22Rv1 (cell line): ENCODE measurements around the gene TEKT4.
"Not testable (repeated sequence)": the region's sequence is repeated elsewhere in the genome, so short reads cannot be mapped to it uniquely, and the experiment has no call there.

Source experiments
- H3K27ac ChIP-seq: fragments of 450-650 bp; 2 replicates; pipeline ENCODE4 v1.5.1; 2017
- ZFX ChIP-seq: fragments of 450-650 bp; IDR thresholded peaks from 2 replicates; pipeline ENCODE4 v1.6.1; 2017; ENCODE audit warnings: antibody characterized with exemption, borderline replicate concordance
- TF ChIP-seq, protein P1 (sequence below): fragments of 450-650 bp; IDR thresholded peaks from 2 replicates; pipeline ENCODE4 v1.5.1; 2017; ENCODE audit warnings: mild to moderate bottlenecking

Gene TEKT4

DNA sequence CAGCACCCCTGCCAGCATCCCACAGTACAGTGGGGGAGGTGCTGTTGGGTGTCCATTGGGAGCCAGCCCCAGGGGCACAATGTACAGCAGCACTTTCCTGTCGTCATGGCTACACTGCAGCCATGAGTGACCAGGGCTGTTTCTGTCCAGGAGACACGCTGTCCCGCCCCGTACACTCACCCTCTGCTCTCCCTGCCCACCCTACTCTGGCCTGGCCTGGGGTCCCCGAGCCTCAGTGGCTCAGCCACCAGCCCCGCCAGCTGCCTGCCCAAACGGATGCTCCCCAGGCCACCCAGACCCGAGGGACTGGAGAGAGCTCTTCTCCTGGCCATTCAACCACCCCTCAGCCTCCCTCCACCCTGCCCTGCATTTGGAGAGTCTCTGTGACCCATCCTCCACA is 9.3 kb downstream of the TEKT4 start:
- no peak overlapping the region for H3K27ac ChIP-seq
- no peak for TF ChIP-seq ZFX
- TF ChIP-seq, protein P1, sequence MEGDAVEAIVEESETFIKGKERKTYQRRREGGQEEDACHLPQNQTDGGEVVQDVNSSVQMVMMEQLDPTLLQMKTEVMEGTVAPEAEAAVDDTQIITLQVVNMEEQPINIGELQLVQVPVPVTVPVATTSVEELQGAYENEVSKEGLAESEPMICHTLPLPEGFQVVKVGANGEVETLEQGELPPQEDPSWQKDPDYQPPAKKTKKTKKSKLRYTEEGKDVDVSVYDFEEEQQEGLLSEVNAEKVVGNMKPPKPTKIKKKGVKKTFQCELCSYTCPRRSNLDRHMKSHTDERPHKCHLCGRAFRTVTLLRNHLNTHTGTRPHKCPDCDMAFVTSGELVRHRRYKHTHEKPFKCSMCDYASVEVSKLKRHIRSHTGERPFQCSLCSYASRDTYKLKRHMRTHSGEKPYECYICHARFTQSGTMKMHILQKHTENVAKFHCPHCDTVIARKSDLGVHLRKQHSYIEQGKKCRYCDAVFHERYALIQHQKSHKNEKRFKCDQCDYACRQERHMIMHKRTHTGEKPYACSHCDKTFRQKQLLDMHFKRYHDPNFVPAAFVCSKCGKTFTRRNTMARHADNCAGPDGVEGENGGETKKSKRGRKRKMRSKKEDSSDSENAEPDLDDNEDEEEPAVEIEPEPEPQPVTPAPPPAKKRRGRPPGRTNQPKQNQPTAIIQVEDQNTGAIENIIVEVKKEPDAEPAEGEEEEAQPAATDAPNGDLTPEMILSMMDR = no peak

DNA sequence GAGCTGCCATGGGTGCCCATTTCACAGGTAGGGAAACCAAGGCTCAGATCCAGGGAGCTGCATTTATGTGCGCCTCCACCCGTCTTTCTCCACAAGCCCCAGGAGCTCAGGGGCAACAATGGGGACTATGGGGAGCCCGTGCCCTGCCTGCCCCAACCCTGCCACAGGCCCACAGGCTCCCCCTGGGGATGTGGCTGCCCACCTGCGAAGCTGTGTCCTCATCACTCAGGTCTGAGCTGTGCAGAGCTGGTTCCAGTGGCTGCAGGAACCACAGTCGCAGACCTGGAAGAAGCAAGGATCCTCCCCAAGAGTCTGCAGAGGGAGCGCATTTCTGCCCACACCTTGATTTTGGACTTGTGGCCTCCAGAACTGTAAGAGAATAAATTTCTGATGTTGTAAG is 9.8 kb downstream of the TEKT4 start:
- H3K27ac ChIP-seq = no peak overlapping the region
- TF ChIP-seq, protein P1 = no peak
- TF ChIP-seq ZFX = no peak

- TF ChIP-seq, protein P1 = no peak
- no peak for TF ChIP-seq ZFX
- no peak overlapping the region for H3K27ac ChIP-seq
Measured at GRCh38 chr2:94890234-94890633, 19.0 kb downstream of the TEKT4 start.

DNA sequence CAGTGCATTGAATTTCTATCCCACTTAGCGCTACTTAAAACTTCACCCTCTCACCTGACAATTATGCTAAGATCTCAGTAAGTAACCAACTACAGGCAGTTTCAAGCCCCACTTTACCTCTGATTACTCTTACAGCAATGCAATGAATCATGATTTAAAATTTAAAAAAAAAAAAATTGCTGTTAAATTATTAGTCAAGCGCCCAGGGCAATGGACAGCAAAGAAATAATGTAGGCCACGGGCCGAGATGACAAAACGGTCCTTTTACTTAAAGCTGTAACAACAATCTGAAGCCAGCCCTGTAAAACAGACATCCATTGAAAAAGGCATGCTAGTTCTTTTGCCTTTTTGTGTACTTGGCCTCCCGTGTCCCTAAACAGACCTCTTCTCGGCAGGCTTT is 24.0 kb downstream of the TEKT4 start:
- H3K27ac ChIP-seq = not testable (repeated sequence)

DNA sequence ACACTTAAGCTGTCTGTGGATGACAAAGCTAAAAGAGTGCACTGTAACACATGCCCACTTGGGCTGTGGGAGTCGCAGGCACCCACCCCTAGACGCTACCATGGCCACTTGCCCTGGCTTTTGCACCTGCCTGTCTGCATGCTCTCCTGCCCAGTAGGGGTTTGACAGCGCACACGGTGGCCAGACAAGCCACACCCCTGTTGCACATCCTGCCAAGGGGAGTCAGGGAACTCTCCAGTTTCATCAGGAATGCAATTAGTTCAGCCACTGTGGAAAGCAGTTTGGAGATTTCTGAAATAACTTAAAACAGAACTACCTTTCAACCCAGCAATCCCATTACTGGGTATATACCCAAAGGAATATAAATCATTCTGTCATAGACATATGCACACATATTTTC is 35.7 kb downstream of the TEKT4 start:
- H3K27ac ChIP-seq = not testable (repeated sequence)

DNA sequence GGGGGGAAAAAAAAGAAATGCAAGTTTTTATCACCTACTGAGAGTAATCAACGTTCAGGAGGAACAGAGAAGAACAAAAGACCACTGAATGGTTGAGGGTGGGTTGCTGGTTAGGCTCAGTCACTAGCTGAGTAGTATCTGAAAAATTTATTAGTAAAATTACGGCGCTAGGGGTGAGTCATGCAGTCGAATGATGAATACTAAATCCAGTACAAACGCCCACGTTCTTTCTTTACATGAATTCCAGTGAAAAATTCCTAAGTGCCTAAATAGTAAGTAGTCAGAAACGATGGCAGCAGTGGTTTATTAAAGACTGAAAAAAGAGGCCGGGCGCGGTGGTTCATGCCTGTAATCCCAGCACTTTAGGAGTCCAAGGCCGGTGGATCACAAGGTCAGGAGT is 52.0 kb downstream of the TEKT4 start:
- no peak overlapping the region for H3K27ac ChIP-seq
- TF ChIP-seq ZFX = no peak
- TF ChIP-seq, protein P1 = no peak

GRCh38 chr2:94924999-94925398 is 53.8 kb downstream of the TEKT4 start:
- not testable (repeated sequence) for H3K27ac ChIP-seq
